CD4-positive, alpha-beta T cell treated with Interleukin-10 for 1 hour (primary cell): Measurements from ENCODE around the gene BCR.
"Not testable (repeated sequence)": the region's sequence is repeated elsewhere in the genome, so short reads cannot be mapped to it uniquely, and the experiment has no call there.

Experiments
- DNase-seq: peaks from one replicate; pipeline ENCODE4 v3.0.0-alpha.2; 2020

BCR gene

DNA sequence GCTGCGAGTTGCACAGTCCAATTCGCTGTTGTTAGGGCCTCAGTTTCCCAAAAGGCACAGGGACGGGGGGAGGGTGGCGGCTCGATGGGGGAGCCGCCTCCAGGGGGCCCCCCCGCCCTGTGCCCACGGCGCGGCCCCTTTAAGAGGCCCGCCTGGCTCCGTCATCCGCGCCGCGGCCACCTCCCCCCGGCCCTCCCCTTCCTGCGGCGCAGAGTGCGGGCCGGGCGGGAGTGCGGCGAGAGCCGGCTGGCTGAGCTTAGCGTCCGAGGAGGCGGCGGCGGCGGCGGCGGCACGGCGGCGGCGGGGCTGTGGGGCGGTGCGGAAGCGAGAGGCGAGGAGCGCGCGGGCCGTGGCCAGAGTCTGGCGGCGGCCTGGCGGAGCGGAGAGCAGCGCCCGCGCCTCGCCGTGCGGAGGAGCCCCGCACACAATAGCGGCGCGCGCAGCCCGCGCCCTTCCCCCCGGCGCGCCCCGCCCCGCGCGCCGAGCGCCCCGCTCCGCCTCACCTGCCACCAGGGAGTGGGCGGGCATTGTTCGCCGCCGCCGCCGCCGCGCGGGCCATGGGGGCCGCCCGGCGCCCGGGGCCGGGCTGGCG is at the start of gene BCR:
TSS of gene BCR (plus strand) at position 209 of the 592 bp plus-strand sequence. CDS start 452 bp downstream, outside the sequence.
- peak; percentile 71 for DNase-seq

DNA sequence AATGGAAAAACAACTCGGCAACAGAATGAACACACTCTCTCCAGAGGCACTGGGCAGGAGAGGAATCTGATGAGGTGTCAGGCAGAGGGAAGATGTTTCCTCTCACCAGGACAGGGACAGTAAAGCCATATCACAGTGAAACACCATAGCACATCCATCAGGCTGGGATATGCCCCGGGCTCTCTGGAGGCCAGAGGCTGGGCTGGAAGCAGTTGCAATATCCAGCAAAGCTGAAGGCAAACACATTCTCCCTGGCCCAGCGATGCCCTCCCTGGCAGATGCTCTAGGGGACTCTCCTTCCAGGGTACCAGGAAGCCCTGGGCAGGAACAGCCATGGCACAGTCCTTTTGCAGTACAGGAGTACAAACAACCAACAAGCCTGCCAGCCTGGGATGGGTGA is 49.6 kb upstream of the BCR start:
- DNase-seq = no peak

DNA sequence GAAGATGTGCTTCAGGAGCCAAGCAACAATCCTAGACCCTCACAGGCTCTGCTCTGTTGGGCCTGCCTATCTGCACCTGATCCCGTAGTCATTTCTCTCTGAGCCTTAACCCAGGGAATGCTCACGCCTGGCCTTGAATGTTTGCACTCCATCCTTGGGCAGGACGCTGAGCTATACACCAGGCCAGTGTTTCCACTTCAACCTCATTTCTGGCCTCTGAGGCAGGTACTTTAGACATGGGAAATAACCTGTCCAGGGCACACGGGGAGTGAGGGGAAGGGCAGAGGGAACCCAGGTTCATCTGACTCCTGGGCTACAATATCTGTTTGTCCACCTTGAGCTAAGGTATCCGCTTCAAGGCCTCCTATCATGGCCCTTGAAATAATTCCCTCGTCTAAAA is 48.4 kb upstream of the BCR start:
- no peak for DNase-seq

DNA sequence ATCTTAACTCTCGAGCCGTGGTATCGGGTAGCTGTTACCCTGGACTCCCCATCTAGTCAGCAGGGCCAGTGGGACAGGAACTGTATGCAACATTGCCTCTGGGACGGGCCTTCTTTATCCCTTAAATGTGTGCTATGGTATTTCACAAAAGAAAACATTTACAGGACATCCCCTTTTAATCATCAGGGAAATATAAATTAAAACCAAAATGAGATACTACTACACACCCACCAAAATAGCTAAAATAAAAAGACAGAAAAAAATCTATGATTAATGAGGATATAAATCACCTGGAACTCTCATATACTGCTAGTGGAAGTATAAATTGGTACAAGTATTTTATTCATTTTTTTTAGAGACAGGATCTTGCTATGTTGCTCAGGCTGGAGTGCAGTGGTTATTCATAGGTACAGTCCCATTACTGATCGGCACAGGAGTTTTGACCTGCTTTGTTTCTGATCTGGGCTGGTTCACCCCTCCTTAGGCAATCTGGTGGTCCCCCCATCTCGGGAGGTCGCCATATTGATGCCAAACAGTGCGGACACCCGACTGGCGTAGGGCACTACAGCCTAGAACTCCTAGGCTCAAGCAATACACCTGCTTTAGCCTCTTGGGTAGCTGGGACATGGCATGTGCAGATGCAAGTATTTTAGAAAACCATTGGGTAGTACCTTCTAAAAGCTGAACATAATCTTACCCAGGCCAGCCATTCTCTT is 47.8 kb upstream of the BCR start:
- no peak for DNase-seq

DNA sequence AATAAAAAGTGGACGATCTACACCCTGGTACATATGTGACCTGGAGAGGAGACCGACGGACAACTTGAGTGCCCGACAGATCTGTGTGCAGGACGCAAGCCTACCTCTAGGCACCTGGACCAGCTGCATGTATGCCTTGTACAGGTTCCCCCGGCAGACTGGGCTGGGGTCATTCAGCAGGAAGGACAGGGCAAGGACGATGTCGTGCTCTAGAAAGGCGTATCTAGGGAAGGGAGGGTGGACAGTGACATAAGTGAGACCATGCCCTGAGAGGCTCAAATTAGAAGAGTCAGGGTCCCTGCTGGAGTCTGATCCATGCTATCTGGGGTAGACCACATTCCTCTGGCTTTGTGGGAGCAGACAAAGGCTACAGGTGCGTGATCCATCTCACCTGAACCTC is 46.4 kb upstream of the BCR start:
- DNase-seq = no peak

DNA sequence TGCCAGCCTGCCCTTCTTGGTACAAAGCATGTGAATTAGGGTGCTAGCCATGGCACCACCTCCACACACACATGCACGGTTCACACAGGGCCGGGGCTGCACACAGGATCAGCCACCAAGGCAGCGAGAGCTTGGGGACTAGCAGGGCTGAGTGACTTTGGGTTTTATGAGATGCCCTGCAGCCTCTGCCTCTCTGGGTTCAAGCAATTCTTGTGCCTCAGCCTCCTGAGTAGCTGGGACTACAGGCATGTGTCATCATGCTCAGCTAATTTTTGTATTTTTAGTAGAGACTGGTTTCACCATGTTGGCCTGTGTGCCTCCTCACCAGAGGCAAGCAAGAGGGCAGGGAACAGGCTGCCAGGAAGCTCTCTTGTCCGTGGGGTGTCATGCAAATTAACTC is 43.3 kb upstream of the BCR start:
- not testable (repeated sequence) for DNase-seq

DNA sequence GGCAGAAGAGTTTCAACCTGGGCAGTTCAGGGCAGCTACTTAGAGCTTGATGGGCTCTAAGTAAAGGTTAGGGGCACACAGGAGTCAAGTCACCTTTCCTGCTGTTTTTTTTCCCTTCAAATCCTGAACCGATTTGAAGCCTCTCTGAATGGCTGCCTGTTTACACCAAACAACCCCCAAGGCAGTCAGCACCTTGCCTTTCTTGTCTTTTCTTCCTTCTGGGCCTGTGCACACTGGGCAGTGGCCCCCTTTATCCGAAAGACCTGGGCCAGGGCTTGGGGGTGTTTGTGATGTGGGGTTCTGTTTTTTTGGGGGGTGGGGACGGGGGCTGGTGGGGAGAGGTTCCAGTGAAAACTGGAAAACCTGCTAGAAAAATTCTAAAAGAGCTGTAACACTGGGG is 42.8 kb upstream of the BCR start:
- no peak for DNase-seq

DNA sequence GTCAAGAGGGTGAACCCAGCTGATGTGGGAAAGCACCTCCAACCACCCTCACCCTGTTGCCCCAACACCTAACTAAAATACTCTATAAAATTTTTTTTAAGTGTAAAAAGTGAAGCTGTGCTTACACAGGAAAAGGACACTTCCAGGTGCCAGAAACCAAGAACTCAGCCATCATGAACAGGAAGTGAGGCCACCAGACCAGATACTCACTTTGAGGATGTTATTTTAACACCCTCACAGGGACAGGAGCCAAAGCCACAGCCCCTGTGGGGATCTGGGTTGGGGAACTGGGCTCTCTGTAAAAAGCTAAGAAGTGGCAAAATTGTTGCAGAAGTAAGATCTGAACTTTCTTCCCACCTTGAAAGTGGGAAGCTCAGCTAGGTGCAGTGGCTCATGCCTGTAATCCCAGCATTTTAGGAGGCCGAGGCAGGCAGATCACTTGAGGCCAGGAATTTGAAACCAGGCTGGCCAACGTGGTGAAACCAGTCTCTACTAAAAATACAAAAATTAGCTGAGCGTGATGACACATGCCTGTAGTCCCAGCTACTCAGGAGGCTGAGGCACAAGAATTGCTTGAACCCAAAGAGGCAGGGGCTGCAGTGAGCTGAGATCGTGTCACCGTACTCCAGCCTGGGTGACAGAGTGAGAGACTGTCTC is 42.3 kb upstream of the BCR start:
- peak; percentile 81 for DNase-seq

DNA sequence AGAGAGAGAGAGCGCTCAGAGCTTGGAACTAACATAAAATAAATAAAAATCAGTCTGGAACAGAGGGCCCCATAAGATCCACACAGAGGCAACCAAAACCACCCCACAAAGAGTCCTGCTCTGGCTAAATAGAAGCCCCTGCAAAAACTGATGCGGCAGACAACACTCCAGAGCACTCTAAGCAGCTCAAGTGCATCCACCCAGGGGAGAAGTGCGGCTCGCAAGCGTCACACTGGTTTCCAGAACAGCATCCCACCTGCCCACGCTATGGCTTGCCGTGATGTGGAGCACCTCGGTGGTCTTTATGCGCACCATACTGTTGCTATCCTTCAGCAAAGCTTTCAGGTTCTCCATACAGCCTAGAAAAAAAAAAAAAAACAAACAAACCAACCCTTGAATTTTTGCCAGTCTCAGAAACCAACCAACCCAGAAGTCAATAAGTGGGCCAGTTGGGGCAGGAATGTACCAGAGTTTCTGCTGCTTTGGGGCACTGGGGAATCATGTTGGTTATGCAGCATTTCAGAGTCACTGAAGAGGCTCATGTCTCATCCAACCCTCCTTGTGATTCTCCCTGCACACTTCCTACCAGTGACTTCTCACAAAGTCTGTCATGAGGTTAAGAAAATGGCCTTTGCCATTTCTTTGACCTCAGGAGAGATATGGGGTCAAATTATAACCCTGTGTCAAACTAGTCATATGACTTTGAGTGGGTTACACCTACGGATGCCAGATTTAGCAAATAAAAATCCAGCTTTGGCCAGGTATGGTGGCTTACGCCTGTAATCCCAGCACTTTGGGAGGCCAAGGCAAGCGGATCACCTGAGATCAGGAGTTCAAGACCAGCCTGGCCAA is 41.5 kb upstream of the BCR start:
- no peak for DNase-seq

DNA sequence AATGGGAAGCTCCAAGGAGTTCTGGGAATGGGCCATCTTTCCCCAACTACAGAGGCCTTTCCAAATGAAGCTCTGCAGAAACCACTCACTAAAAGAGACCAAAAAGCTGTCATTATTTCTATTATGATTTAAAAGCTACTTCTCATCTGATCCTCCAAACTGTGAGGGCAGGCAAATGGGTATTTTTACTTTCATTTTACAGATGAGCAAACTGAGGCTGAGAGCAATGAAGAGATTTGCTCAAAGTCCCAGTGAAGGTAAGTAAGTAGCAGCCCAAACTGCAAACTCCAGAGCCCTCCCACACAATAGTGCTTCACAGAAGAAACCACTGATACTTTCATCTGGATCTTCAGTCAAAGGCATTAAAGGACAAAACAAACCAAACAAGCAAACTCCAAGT is 39.9 kb upstream of the BCR start:
- no peak for DNase-seq

DNA sequence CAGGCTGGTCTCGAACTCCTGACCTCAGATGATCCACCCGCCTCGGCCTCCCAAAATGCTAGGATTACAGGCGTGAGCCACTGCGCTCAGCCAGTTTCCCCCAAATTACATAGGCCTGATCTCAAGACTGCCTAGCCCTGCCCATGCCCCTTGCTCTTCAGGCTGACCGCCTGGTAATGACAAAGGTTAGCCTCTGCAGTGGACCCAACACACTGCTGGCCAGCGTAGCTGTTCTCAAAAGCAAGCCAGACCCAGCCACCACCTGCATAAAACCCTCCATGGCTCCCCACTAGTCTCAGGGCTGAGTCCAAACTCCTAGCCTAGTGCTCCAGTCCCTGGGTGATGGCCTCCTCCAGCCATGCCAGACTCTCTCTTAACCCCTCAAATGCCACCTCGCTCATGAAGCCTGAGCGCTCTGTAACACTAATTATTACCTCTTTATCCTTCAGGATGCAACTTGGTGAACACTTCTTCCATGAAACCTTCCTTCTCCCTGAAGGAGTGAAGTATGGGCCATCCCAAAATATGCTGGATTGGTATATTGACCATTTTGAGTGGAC is 37.7 kb upstream of the BCR start:
- DNase-seq = no peak

DNA sequence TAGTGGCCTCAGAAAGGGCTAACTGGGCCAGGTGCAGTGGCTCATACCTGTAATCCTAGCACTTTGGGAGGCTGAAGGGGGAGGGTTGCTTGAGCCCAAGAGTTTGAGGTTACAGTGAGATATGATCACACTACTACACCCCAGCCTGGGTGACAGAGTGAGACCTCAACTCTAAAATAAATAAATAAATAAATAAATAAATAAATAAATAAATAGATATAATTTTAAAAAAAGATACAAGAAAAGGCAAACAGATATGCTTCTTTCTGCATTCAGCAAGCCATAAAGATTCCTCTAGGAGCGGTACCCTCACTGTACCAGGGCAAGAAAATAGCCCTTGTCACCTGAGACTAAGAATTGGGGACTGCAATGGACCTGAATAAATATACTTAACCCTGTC is 37.2 kb upstream of the BCR start:
- DNase-seq = no peak

DNA sequence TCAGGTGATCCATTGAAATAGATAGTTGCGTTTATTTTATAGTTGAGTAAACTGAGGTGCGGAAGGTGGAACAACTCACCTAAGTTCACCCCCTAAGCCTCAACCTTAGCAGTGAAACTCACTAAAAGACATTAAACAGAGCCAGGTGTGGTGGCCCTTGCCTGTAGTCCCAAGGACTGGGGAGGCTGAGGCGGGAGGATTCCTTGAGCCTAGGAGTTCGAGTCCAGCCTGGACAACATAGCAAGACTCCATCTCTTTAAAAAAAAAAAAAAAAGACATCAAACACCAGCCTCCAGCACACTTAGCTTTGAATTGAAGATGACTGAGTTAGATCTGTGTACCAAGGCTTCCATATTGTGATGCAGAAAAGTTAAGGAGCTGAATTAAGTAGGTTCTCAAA is 35.9 kb upstream of the BCR start:
- DNase-seq = no peak

DNA sequence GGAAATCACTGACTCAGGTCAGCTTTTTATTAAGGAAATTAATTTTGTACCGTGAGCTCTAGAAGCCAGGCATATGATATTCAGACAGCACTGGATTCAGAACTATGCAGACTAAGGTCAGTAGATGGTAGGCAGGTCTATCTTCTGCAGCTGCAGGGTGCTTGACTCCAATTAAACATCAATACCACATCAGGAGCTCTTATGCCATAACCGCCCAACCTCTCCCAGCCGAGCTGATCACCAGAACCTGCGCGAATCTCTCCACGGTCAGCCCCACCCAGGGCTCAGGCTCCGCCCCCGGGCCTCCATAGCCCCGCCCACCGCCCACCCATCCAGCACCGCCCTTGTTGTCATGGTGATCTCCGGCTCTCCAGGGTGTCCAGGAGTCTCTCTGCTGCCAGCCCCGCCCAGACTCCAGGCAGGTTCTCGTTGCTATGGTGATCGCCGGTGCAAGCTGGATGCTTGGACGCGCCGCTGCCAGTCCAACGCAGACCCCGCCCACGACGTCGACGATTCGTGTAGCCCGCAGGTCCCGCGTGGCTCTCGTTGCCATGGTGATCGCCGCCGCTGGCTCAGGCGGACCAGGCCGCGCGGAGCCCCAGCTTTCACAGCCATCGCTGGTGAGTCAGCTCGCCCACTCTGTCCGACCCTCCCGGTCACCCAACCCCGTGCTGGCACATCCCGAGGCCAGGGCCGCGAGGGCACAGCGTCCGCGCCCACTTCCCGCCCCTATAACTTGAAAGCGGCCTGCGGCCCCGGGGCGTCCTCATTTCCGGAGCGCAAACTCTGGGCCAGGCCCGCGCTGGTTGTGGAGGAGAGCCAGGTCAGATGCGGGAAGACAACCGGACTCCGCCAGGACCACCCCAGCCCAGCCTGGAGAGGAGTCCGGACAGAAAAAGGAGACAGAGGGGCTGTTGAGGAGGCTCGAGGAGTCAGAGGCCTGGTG is 35.1 kb upstream of the BCR start, which contains the start of gene RAB36:
TSS of gene RAB36 (plus strand) at position 546 of the 946 bp plus-strand sequence. CDS start 1,140 bp downstream, outside the sequence.
- DNase-seq = peak; percentile 97

DNA sequence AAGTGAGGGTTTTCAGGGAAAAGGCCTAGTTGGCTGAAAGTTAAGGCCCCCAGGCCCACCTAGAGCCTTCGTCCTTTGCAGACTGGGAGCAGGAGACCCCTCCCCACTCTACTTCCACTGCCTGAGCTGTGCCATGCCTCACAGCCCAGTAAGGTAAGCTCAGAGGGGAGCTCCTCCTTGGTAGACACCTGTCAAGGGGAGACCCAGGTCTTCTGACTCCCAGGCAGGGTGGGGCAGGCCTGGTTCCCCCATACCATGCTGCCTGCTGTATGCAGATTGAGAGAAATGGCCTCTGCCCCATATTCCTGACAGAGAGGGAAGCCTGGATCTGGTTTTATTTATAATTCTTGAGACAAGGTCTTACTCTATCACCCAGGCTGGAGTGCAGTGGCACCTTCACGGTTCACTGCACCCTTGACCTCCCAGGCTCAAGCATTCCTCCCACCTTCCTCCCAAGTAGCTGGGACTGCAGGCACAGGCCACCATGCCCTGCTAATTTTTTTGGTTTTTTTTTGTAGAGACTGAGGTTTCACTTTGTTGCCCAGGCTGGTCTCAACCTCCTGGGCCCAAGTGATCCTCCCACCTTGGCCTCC is 34.3 kb upstream of the BCR start:
- no peak for DNase-seq

DNA sequence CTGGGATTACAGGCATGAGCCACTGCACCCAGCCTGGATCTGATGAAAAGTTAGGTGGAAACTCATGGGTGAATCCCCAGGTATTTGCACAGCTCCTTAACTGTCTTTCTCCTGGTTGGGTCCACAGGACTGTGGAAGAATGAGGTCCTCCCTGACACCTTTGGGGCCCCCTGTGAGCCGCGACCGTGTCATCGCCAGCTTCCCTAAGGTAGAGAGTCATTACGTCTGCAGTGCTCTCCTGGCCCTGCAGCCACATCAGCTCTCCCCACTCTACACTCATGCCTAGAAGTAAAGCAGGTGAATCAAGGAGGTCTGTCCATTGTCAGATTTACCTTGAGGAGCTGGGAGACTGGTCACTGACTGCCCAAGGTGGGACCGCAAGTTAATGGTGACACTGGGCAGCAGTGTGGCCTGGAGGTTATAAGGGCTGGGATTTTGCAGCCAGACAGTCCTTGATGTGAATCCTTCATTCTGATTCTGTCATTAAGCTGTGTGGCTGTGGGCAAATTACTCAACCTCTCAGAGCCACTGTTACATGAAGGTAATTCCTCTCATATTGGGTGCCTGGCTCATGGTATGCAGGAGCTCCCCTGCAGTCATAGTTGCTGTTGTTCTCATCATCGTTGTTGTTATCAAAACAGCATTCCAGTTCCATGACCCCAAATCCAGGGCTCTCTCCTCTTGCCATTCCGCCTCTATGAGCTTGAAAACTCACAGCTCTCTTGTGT is 33.7 kb upstream of the BCR start:
- DNase-seq = no peak

DNA sequence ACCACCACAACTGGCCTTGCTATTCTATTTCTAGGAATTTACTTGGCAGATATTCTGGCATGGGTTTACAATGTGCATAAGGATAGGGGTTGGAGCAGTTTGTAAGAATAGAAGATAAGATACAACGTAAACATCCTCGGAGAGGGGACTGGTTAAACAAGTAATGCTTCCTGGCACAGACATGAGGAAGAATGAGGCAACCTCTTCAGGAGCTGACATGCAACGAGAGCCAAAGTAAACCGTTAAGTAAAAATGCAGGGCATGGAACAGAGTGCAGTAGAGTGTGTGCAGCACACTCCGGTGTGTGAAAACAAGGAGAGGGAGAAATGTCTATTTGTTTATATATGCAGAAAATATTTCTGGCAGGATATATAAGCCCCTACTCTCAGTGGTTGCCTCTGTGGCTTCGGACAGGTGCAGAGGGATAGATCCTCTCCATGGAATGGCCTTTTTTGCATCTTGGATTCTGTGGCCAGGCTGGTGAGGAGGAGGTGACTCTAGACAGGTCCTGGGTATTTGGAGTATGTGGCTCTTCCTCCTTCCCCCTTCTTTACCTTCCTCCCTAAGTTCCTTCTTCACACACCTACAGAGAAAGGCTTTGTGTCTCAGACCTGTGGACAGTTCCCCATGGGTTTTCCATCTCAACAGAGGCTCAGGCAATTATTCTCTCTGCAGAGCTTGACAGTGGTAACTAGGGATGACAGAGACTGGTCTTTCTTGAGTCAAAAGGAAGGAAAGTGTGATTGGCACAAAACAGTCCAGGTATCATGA is 32.5 kb upstream of the BCR start:
- no peak for DNase-seq

DNA sequence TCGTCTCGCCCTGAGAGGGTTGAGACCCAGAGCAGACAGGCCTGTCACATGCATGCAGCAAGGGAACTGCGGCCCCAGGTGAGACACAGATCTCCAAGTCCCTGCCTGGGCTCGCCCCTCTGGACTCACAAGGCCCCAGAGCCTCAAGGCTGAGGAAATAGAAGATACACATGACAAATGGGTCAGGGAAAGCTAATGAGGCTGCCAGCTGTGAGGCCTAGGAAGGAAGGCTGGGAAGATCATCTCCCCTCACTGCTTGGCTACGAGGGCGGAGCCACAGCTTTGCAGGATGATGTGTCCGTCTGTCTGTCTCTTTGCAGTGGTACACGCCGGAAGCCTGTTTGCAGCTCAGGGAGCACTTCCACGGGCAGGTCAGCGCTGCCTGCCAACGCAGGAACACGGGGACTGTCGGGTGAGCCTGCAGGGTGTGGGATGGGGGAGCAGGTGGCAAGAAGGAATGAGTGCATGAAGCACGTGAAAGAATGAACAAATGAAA is 30.5 kb upstream of the BCR start:
- no peak for DNase-seq

DNA sequence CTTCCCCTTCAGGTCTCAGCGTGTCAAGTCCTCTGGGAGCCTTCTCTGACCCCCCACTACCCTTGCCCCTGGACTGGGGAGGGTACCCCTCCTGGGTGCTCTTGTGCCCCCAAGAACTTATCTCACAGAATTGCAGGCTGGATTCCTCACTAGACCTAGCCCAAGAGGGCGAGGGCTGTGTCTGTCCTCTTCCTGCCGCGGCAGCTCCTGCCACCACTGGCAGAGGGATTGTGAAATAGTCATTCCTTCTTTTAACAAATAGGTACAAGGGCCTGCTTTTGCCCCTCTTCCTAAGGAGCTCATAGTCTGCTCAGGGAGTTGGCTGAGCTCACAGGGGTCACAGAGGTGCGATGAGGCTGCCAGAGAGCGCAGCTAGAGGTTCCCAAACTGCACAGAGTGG is 29.5 kb upstream of the BCR start:
- no peak for DNase-seq

DNA sequence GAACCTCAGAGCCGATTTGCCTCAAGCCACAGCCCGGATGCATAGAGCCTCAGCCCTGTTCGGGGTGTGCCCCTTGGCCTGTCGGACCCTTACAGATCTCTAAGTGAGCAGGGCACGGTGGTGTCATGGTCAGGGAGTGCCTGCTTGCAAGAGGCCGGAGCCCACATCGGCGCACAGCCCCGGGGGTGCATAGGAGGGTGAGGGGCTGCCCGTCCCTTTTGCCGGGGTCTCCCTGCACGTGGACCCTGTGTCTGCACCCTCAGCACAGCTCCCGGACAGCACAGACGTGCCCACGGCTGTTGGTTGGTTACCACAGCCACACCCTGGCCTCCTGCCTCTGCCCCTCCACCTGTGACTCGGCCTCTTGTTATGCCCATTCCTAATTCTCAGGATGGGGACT is 28.5 kb upstream of the BCR start:
- DNase-seq = no peak
